Body of pancreas (tissue), 4 donors: Measurements from ENCODE around the gene CHST9.

Experiments
- CTCF ChIP-seq, 7 experiments: fragments of 450-650 bp in 4 of 7; fragments of 200-600 bp in 3 of 7; sonication (generic) in 3 of 7; IDR thresholded peaks; one replicate each; pipeline ENCODE4 v1.5.1; 2016 to 2019; ENCODE audit warnings: antibody characterized with exemption in 7 of 7
- POLR2A ChIP-seq, 3 donors: fragments of 450-650 bp; IDR thresholded peaks; one replicate each; pipeline ENCODE4 v1.6.1; 2016; ENCODE audit warnings: antibody characterized with exemption in 3 of 3, mild to moderate bottlenecking in 2 of 3

- TF ChIP-seq CTCF (IDR thresholded peaks at IDR 0.05) (no peak), POLR2A (IDR thresholded peaks at IDR 0.05) (no peak)
Observed at GRCh38 chr18:26888259-26888658, 296.8 kb downstream of the CHST9 start.
